Endodermal cell (in vitro differentiated cells): ENCODE measurements around the gene C19orf85. TPM values are rescaled to one million over a fixed set of nuclear protein-coding genes. Genes with fewer than 3 reads are reported as not detected.

ENCODE experiments used
- DNase-seq: peaks from one replicate; pipeline ENCODE4 v3.0.0-alpha.2; 2017
- H3K27ac ChIP-seq: 2 replicates; pipeline ENCODE4 v1.5.1; 2013; ENCODE audit warnings: mild to moderate bottlenecking, low read depth, low read length, moderate library complexity
- H3K27me3 ChIP-seq: 2 replicates; pipeline ENCODE4 v1.6.1; 2013; ENCODE audit warnings: mild to moderate bottlenecking, low read length, moderate library complexity; ENCODE audit not compliant: insufficient read depth, control insufficient read depth, poor library complexity, severe bottlenecking
- H3K36me3 ChIP-seq: 2 replicates; pipeline ENCODE4 v1.7.0; 2013; ENCODE audit warnings: mild to moderate bottlenecking, low read length, moderate library complexity; ENCODE audit not compliant: control insufficient read depth, insufficient read depth
- H3K4me1 ChIP-seq: one replicate; pipeline ENCODE4 v1.7.0; 2013; ENCODE audit warnings: low read length; ENCODE audit not compliant: control insufficient read depth, insufficient read depth
- H3K4me3 ChIP-seq: 2 replicates; pipeline ENCODE4 v1.5.1; 2013; ENCODE audit warnings: mild to moderate bottlenecking, low read length, moderate library complexity
- H3K9ac ChIP-seq: 2 replicates; pipeline ENCODE4 v1.6.1; 2013; ENCODE audit warnings: mild to moderate bottlenecking, low read length, moderate library complexity; ENCODE audit not compliant: poor library complexity, severe bottlenecking; ENCODE audit errors: extremely low read depth
- H3K9me3 ChIP-seq: 2 replicates; pipeline ENCODE4 v1.6.1; 2013; ENCODE audit warnings: mild to moderate bottlenecking, low read length, moderate library complexity; ENCODE audit not compliant: control insufficient read depth
- H3K27ac Mint-ChIP-seq: 2 replicates; pipeline ENCODE4 v1.8.0; 2020; ENCODE audit warnings: mixed read lengths
- H3K27me3 Mint-ChIP-seq: 2 replicates; pipeline ENCODE4 v1.8.0; 2021; ENCODE audit warnings: mild to moderate bottlenecking, mixed read lengths; ENCODE audit not compliant: insufficient read depth
- H3K36me3 Mint-ChIP-seq: 2 replicates; pipeline ENCODE4 v1.8.0; 2020; ENCODE audit warnings: low read depth, mixed read lengths
- H3K4me1 Mint-ChIP-seq: 2 replicates; pipeline ENCODE4 v1.8.0; 2020; ENCODE audit warnings: mixed read lengths
- H3K4me3 Mint-ChIP-seq: 2 replicates; pipeline ENCODE4 v1.8.0; 2020; ENCODE audit warnings: mild to moderate bottlenecking, moderate library complexity, mixed read lengths
- H3K9me3 Mint-ChIP-seq: 2 replicates; pipeline ENCODE4 v1.8.0; 2020; ENCODE audit warnings: mild to moderate bottlenecking, mixed read lengths
- CTCF ChIP-seq: fragments of 200-600 bp; sonication (generic); conservative IDR thresholded peaks from 2 replicates; pipeline ENCODE4 v1.5.0; 2021; ENCODE audit warnings: antibody characterized with exemption, mild to moderate bottlenecking
- WGBS, 2 experiments: methylation state at CpG; one replicate each; pipeline versions ENCODE4 v1.1.5 to v1.1.7; 2013; ENCODE audit warnings: missing lambda C conversion rate in 2 of 2, mixed read lengths in 1 of 2; ENCODE audit not compliant: insufficient coverage in 1 of 2, insufficient read length in 1 of 2; 5-methylcytosine and 5-hydroxymethylcytosine counted together
- total RNA-seq, 2 donors: library from RNA; stranded (reverse); fragmentation: NEBNext Ultra II Directional in 1 of 2; extraction: Animal tissue kit (Norgen Biotek cat#: 25700) in 1 of 2; gene quantifications; 2 replicates in 1 of 2; 3 replicates in 1 of 2; pipeline ENCODE4 v1.2.1, GENCODE V29; 2021

C19orf85 gene
- total RNA-seq, 2 donors from 2014 or later = 0.62 to 2.3 TPM

- no peaks in the 10 kb centered on the region for H3K9me3 ChIP-seq
- Mint-ChIP-seq H3K4me3 (no peak overlapping the region), H3K4me1 (peaks cover 7% of the 10 kb centered on the region), H3K36me3 (no peaks in the 10 kb centered on the region), H3K9me3 (peaks cover 3% of the 10 kb centered on the region), H3K27me3 (peaks cover 55% of the 10 kb centered on the region), H3K27ac (no peak overlapping the region)
- H3K27me3 ChIP-seq = peaks cover 79% of the 10 kb centered on the region
- WGBS, 2 experiments = 73 to 75% methylated on average over 4 to 5 of the region's 5 CpGs
- no peaks in the 10 kb centered on the region for H3K36me3 ChIP-seq
- no peak overlapping the region for H3K9ac ChIP-seq
- no peak overlapping the region for H3K4me3 ChIP-seq
- no peak for DNase-seq
- H3K27ac ChIP-seq = no peak overlapping the region
- H3K4me1 ChIP-seq = no peaks in the 10 kb centered on the region
- TF ChIP-seq CTCF = no peak
Measured at GRCh38 chr19:55439052-55439451, 25.5 kb downstream of the C19orf85 start.

- H3K9me3 Mint-ChIP-seq = peaks cover 3% of the 10 kb centered on the region
- H3K4me1 Mint-ChIP-seq = peaks cover 7% of the 10 kb centered on the region
- H3K4me1 ChIP-seq = no peaks in the 10 kb centered on the region
- H3K27me3 Mint-ChIP-seq = peaks cover 59% of the 10 kb centered on the region
- TF ChIP-seq CTCF = no peak
- H3K9me3 ChIP-seq = no peaks in the 10 kb centered on the region
- H3K27ac Mint-ChIP-seq = no peak overlapping the region
- no peaks in the 10 kb centered on the region for H3K36me3 Mint-ChIP-seq
- no peak overlapping the region for H3K4me3 Mint-ChIP-seq
- no peaks in the 10 kb centered on the region for H3K36me3 ChIP-seq
- no peak overlapping the region for H3K4me3 ChIP-seq
- no peak overlapping the region for H3K27ac ChIP-seq
- peak; percentile 96 for DNase-seq
- no peak overlapping the region for H3K9ac ChIP-seq
- peaks cover 75% of the 10 kb centered on the region for H3K27me3 ChIP-seq
- WGBS, 2 experiments = 0 to 5% methylated on average over 6 to 17 of the region's 17 CpGs
Measured at GRCh38 chr19:55437410-55437809, 27.1 kb downstream of the C19orf85 start.

- DNase-seq = no peak
- no peak for TF ChIP-seq CTCF
- Histone ChIP-seq H3K36me3 (no peaks in the 10 kb centered on the region), H3K9ac (no peak overlapping the region), H3K27ac (no peak overlapping the region), H3K4me1 (no peaks in the 10 kb centered on the region), H3K27me3 (peaks cover 75% of the 10 kb centered on the region), H3K4me3 (no peak overlapping the region), H3K9me3 (no peaks in the 10 kb centered on the region)
- no peak overlapping the region for H3K27ac Mint-ChIP-seq
- no peak overlapping the region for H3K4me3 Mint-ChIP-seq
- H3K36me3 Mint-ChIP-seq = no peaks in the 10 kb centered on the region
- H3K9me3 Mint-ChIP-seq = peaks cover 3% of the 10 kb centered on the region
- 41 to 47% methylated on average over 8 of the region's 8 CpGs for WGBS, 2 experiments
- H3K4me1 Mint-ChIP-seq = peaks cover 7% of the 10 kb centered on the region
- H3K27me3 Mint-ChIP-seq = peaks cover 59% of the 10 kb centered on the region
Measured at GRCh38 chr19:55436847-55437246, 27.7 kb downstream of the C19orf85 start.
